HG02798 (cell line): ENCODE data around the gene CPAMD8.
"Not testable (repeated sequence)": the region's sequence is repeated elsewhere in the genome, so short reads cannot be mapped to it uniquely, and the experiment has no call there.

Experiments used
- ATAC-seq: cut with Tn5 transposase; IDR thresholded peaks from one replicate; pipeline ENCODE4 v1.9.1; 2021; ENCODE audit warnings: mild to moderate bottlenecking; ENCODE audit not compliant: unreplicated experiment, poor library complexity

CPAMD8 gene

DNA sequence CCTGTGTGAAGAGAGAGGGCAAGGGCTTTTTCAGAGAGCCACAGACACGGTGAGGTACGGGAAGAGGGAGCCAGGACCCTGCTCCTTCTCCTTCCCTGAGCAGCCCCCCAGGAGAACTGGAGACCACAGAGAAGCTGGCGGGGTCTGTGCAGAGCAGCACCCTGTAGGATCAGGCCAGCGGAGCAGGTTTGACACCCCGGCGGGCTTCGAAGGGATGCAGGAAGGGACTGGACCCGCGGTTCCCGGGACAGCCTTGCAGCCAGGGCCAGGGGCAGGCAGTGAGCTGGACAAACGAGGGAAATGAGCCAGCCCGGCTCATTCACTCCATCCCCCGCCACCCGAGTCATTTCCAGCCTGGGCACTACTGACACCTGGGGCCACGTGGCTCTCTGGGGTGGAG, 22.2 kb downstream of the CPAMD8 start:
- no peak for ATAC-seq

DNA sequence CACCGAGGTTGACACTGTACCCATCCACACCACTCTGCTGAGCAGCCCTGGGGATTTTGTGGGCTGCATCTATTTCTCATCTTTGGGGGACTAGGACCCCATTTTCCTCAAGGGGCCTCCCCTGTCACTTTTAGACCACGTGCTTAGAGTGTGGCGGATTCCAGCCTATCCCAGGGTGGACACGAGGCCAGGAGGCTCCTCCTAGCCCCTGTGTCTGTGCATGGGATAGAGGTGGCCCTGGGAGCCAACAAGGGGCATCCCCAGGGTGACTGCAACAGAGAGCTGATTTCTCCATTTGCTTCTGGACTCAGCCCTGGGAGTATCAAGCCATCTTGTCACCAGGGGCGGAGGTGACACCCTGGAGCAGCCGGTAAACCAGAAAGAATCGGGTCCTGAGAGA, 24.2 kb downstream of the CPAMD8 start:
- ATAC-seq = no peak

DNA sequence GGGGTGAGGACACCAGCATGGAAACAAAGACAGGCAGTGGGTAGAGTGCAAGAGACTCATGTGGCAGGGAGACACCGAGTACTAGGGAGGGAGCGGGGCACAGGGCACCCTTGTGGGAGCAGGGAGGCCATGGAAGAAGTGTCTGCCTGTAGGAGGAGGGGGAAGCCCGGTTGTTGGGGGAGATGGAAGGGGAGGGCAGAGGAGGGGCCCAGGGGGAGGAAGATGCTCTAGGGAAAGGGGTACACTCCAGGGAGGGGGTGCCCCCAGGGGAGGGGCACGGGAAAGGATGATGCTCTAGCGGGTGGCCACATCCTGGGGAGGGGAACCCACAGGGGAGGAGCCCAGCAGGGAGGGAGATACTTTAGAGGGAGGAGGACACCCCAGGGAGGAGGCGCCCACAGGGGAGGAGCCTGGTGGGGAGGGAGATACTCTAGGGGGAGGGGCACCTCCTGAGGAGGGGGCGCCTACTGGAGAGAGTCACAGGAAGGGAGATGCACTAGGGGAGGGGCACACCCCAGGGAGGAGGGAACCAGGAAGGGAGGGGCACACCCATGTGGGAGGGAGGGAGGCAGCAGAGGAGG, 24.9 kb downstream of the CPAMD8 start:
- no peak for ATAC-seq

DNA sequence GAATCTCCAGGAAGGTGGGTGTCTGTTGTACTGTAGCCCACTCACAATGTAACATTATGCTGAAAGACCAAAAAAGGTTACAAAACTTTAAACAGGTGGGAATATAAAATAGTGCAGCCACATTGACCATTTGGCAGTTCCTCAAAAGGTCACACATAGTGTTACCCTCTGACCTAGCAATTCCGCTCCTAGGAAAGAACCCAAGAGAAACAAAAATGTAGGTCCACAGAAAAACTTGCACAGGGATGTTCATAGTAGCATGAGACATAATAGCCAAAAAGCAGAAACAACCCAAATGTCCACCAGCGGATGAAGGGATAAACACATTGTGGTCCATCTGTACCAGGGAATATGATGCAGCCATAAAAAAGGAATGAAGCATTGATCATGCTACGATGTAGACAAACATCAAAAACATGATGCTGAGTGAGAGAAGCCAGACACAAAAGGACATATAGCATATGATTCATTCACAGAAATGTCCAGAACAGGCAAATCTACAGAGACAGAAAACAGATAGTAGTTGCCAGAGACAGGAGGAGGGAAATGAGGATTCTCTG, 27.9 kb downstream of the CPAMD8 start:
- no peak for ATAC-seq

DNA sequence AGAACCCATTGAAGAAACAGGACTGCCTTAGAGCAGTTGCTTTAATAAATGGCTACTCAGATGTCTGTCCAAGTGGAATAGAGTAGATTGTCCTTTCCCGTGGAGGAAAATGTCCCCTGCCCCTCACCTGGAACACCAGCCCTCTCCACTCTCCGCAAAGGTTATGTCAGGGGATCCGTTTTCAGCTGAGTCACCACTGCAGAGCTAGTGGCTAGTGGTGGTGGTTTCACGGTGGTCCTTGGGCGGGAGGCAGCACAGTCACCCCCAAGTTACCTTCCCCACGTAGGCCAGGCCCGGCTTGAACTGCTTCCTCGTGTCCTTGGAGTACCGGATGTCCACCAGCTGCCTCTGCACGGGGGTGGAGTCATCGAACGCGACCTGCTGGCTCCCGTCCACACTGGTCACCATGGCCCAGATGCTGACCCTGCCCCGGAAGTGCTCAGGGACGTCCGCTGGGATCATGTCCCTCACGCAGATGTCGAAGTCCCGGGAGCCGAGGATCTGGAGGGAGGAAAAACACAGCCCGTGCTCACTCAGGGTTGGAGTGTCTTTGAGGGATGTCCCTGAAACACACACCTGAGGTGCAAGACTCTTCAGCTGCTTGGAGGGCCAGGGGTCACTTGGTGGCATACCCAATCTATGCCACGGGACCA, 29.6 kb downstream of the CPAMD8 start:
- ATAC-seq = not testable (repeated sequence)

DNA sequence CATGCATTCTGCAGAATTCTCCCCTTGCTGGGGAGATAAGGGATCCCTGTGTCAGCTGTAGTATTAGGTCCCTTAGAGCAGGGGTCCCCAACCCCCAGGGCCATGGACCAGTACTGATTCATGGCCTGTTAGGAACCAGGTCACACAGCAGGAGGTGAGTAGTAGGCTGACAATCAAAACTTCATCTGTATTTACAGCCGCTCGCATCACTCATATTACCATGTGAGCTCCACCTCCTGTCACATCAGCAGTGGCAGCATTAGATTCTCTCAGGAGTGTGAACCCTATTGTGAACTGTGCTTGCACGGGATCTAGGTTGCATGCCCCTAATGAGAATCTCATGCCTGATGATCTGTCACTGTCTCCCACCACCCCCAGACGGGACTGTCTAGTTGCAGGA, 37.9 kb downstream of the CPAMD8 start:
- no peak for ATAC-seq

DNA sequence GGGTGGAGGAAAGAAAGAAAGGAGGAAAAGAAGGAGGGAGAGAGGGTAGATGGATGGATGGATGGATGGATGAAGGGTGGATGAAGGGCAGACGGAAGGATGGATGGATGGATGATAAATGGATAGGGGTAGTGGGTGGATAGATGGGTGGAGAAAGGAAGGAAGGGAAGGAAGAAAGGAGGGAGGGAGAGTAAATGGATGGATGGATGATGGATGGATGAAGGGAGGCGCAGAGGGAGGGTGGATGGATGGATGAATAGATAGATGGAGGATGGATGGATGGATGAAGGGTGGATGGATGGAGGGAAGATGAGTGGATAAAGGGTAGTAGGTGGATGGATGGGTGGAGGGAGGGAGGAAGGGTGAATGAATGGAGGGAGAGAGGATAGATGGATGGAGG, 41.2 kb downstream of the CPAMD8 start:
- no peak for ATAC-seq

DNA sequence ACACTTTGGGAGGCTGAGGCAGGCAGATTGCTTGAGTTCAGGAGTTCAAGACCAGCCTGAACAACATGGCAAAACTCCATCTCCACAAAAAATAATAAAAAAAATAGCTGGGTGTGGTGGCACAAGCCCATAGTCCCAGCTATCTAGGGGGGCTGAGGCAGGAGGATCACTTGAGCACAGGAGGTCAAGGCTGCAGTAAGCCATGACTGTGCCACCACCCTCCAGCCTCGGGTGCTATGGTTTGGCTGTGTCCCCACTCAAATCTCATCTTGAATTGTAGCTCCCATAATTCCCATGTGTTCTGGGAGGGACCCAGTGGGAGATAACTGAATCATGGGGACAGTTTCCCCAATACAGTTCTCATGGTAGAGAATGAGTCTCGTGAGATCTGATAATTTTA, 44.0 kb downstream of the CPAMD8 start:
- ATAC-seq = not testable (repeated sequence)

DNA sequence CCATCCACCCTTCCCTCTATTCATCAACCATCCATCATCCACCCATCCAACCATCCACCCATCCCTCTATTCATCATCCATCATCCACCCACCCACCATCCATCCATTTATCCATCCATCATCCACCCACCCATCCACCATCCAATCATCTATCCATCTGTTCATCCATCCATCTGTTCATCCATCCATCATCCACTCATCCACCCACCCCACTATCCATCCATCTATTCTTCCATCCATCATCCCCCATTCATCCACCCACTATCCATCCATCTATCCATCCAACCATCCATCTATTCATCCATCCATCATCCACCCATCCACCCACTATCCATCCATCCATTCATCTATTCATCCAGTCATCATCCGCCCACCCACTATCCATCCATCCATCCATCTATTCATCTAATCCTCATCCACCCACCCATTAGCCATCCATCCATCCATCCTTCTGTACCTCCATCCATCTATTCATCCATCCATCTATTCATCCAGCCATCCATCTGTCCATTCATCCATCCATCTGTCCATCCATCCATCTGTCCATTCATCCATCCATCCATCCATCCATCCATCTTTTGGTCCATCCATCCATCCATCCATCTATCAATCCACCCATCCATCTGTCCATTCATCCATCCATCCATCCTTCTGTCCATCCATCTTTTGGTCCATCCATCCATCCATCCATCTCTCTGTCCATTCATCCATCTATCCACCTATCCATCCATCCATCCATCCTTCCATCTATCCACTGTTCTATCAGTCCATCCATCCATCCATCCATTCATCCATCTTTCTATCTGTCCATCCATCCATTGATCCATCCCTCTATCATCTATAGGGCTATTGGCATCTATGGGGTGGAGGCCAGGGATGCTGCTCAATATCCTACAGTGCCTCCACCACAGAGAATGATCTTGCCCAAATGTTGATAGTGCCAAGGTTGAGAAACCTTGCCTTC, 47.5 kb downstream of the CPAMD8 start:
- ATAC-seq = no peak

DNA sequence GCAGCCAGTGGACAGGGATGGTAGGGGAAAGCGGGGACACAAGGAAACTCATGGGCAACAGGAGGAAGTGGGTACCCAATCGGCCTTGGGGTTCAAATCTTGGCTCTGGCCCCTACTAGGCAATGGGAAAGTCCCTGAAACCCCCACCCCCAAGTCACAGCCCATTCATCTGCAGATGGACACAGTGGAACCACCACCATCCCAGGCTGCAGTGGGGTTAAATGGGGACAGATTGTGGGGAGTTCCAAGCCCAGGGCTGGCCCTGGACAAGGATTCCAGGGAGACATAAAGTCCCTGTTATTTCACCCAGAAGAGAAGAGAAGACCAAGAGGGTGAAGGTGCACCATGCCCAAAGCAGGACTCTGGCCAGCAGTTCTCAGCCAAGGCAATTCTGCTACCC, 48.5 kb downstream of the CPAMD8 start:
- ATAC-seq = no peak

DNA sequence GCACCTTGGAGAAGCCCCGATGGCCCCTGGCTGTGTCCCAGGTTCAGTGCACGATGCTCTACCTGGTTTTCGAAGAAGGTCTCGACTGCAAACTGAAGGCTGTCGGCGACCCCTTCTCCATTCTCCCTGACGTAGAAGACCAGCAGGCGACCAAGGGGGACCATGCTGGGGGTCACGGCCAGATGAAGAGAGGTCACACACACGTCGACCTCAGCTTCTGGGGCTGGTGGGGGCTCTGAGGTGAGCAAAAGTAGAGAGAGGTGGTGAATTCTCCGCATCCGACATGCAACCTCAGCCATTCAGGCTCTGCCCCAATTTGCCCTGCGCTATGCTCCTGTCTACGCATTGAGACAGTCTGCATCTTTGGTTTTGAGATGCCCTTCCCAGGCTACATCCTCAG, 49.3 kb downstream of the CPAMD8 start:
- no peak for ATAC-seq

DNA sequence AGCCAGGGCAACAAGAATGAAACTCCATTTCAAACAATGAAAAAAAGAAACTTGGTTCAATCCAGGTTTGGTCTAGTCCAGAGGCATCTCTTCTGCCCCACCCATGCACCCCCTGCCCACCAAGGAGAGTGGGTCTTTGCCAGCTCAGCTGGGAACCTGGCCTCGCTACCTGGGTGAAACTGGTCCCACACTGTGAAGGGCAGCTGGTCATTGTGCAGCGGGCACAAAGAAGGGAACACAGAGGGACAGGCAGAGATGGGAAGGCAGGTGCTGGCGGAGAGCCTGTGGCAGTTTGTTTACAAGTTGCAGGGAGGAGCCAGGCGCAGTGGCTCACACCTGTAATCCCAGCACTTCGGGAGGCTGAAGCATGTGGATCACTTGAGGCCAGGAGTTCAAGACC, 50.2 kb downstream of the CPAMD8 start:
- ATAC-seq = no peak

DNA sequence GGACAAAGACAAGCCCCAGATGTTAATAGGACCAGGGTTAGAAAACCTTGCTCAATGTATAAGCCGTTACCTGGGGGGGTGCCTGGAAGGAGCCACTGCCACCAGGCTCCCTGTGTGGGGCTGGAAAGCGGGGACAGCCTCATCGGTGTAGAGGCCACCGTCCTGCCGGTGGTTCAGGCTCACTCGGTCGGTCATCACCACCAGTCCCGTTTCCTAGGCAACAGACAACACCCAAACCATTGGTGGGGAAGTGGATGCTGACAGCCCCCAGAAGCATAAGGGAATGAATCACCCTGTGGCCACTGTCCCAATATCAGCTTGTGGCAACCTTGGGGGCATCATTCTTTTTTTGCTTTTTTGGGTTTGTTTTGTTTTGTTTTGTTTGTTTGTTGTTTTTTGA, 55.8 kb downstream of the CPAMD8 start:
- ATAC-seq = no peak

DNA sequence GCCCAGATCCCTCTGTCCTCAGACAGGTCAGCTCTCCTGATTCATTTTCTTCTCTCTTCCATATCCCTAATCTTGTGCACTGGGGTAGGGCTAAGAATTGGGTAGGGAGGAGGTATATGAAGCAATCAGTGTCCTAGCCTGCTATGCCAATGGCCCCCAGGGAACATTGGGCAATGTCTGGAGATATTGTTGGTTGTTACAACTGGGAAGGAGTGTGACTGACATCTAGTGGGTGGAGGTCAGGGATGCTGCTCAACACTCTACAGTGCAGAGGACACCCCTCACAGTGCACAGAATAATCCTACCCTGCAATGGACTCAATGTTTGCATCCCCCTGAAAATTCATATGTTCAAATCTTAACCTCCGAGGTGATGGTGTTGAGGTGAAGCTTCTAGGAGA, 57.5 kb downstream of the CPAMD8 start:
- ATAC-seq = no peak

DNA sequence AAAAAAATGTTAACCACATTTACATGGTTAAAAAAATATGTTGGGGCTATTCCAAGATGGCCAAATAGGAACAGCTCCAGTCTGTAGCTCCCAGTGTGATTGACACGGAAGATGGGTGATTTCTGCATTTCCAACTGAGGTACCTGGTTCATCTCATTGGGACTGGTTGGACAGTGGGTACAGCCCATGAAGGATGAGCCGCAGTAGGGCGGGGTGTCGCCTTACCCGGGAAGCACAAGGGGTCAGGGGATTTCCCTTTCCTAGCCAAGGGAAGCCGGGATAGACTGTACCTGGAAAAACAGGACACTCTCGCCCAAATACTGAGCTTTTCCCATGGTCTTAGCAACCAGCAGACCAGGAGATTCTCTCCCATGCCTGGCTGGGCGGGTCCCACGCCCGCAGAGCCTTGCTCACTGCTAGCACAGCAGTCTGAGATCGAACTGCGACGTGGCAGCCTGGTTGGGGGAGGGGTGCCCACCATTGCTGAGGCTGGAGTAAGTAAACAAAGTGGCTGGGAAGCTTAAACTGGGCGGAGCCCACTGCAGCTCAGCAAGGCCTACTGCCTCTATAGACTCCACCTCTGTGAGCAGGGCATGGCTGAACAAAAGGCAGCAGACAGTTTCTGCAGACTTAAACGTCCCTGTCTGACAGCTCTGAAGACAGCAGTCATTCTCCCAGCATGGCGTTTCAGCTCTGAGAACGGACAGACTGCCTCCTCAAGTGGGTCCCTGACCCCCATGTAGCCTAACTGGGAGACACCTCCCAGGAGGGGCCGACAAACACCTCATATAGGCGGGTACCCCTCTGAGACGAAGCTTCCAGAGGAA, 65.4 kb downstream of the CPAMD8 start:
- not testable (repeated sequence) for ATAC-seq

DNA sequence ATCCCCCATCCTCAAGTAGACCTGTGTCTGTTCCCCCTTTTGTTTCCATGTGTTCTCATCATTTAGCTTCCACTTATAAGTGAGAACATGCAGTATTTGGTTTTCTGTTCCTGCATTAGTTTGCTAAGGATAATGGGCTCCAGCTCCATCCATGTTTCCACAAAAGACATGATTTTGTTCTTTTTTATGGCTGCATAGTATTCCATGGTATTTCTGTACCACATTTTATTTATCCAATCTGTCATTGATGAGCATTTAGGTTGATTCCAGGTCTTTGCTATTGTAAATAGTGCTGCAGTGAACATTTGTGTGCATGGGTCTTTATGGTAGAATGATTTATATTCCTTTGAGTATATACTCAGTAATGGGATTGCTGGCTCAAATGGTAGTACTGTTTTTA, 68.3 kb downstream of the CPAMD8 start:
- not testable (repeated sequence) for ATAC-seq

DNA sequence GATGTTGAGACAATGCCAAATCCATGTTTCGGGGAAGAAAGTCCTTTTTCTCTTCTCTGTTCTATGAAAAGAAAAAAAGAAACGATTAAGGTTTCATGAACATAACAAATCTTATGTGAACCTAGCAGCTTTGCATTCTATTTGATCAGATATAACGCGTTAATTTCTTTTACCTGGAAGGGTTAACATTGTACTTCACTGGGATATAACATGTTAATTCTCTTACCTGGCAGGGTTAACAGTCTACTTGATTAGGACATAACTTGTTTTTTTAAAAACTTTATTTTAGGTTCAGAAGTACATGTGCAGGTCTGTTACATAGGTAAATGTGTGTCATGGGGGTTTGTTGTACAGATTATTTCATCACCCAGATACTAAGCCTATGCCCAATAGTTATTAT, 68.8 kb downstream of the CPAMD8 start:
- no peak for ATAC-seq

DNA sequence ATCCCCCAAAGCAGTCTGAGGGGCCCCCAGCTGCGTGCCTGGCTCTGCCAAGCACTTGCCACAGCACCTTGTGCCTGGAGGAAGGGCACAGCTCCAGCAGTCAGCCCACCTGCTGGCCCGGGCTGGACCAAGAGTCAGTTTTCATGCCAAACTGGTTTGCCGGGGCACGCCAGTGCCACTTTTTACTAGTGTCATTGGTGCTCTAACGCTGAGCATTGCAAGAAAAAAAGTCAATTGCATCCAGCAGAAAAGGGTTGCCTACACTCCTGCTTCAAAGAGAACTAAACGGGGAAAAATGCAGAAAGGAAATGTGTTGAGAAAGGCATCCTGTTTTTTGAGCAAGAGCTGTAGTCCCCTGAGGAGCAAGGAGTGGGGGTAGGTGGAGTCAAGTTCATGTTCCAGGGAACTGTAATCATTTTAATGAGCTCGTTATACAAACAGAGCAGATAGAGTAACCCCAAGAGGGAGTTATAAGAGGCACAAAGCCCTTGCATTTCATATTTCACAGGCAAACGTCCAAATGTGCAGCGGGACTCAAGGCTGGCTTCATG, 69.4 kb downstream of the CPAMD8 start:
- ATAC-seq = no peak

DNA sequence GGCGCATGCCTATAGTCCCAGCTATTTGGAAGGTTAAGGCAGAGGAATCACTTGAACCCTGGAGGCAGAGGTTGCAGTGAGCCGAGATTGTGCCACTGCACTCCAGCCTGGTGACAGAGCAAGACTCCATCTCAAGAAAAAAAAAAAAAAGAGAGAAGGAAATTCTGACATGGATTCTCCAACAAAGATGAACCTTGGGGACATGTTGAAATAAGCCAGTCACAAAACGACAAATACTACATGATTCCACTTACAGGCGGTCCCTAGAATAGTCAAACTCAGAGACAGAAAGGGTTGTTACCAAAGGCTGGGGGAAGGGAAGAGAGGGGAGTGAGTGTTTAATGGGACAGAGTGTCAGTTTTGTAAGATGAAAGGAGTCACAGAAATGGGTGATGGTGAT, 71.4 kb downstream of the CPAMD8 start:
- ATAC-seq = no peak

DNA sequence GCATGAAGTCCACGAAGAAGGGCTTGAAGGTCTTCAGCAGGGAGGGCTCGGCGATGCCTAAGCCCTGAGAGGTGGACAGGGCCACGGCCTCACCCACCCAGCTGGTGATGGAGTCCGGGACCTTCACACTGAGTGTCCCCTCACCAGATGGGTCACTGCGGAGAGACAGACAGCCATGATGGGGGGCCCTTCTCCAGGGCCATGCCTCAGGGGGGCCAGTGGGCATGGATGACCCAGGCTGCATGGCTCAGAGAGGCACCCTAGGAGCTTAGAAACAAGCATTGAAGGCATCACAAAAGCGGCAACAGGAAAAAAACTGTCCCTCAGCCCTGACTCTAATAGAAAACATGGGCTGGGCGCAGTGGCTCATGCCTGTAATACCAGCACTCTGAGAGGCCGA, 74.6 kb downstream of the CPAMD8 start:
- ATAC-seq = no peak
